Measurements from ENCODE around the gene SLC9A2.

- TF ChIP-seq CTCF (IDR thresholded peaks at IDR 0.05 in 4 of 5, conservative IDR thresholded peaks at IDR 0.05 in 1 of 5) (no peak), POLR2A (IDR thresholded peaks at IDR 0.05) (no peak)
Measured at GRCh38 chr2:102674370-102674769, 55.0 kb downstream of the SLC9A2 start.

All from gastrocnemius medialis (tissue), 4 donors.